Stimulated activated naive B cell treated with anti-CD40 and anti-IgM and Interleukin-4, amounts not matched to agents 10 μg/mL and 1 μg/mL and 100 μg/mL, for 72 hours (primary cell): Measurements from ENCODE around the gene BUD13.
A peak's percentile ranks its signal among the peaks of the same experiment; 100 is the strongest.

ENCODE experiments used
- ATAC-seq, 2 donors: fragments of 150-1000 bp; cut with Tn5 transposase; replicated peaks; 2 replicates each; pipeline ENCODE4 v1.10.0; 2021; ENCODE audit warnings: moderate library complexity in 1 of 2
- DNase-seq: peaks from one replicate; pipeline ENCODE4 v3.0.0; 2021
- H3K27ac Mint-ChIP-seq: one replicate; pipeline ENCODE4 v1.8.0; 2022; ENCODE audit warnings: mild to moderate bottlenecking, mixed read lengths
- H3K27me3 Mint-ChIP-seq, 2 donors: one replicate each; pipeline ENCODE4 v1.8.0; 2022; ENCODE audit warnings: mixed read lengths in 2 of 2
- H3K36me3 Mint-ChIP-seq, 2 donors: one replicate each; pipeline ENCODE4 v1.8.0; 2022; ENCODE audit warnings: mixed read lengths in 2 of 2, mild to moderate bottlenecking in 1 of 2
- H3K4me1 Mint-ChIP-seq, 2 donors: one replicate each; pipeline ENCODE4 v1.8.0; 2022; ENCODE audit warnings: mixed read lengths in 2 of 2, mild to moderate bottlenecking in 1 of 2
- H3K4me3 Mint-ChIP-seq, 2 donors: one replicate each; pipeline ENCODE4 v1.8.0; 2022; ENCODE audit warnings: mild to moderate bottlenecking in 2 of 2, mixed read lengths in 2 of 2, moderate library complexity in 1 of 2
- H3K9me3 Mint-ChIP-seq, 2 donors: one replicate each; pipeline ENCODE4 v1.8.0; 2022; ENCODE audit warnings: mixed read lengths in 2 of 2, mild to moderate bottlenecking in 1 of 2

Gene BUD13, protein sequence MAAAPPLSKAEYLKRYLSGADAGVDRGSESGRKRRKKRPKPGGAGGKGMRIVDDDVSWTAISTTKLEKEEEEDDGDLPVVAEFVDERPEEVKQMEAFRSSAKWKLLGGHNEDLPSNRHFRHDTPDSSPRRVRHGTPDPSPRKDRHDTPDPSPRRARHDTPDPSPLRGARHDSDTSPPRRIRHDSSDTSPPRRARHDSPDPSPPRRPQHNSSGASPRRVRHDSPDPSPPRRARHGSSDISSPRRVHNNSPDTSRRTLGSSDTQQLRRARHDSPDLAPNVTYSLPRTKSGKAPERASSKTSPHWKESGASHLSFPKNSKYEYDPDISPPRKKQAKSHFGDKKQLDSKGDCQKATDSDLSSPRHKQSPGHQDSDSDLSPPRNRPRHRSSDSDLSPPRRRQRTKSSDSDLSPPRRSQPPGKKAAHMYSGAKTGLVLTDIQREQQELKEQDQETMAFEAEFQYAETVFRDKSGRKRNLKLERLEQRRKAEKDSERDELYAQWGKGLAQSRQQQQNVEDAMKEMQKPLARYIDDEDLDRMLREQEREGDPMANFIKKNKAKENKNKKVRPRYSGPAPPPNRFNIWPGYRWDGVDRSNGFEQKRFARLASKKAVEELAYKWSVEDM

DNA sequence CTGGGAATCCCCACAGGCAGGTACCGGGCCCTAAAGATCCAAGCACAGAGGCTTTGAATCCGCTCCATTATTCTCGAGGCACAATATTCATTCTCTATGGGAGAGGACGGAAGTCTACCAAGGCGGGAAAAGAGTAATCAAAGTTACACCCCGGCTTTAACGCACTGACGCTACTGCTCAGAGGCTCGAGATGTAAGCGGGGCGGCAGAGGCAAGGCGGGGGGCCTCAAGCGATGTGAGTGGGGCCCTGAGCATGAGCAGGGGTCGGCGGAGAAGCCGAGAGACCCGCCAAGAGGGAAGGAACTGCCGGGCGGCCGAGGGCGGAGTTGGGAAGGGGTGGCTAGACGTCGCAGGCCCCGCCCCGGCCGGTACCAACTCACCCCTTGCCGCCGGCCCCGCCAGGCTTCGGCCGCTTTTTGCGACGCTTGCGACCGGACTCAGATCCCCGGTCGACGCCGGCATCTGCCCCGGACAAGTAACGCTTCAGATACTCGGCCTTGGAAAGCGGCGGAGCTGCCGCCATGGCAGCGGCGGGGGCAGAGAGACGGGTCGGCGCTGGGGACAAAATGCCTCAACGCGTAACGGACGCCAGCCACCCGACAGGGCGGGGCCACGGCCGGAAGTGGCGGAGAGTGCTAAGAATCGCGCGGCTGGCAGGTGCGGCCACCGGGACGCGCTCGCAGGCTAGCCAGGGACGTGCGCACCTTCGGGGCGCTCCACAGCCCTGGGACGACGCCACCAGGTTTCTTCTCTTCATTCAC, at the start of gene BUD13:
TSS of gene BUD13 (minus strand) at position 545 of the 760 bp plus-strand sequence. CDS start at position 522, 23 bp downstream.
- Mint-ChIP-seq H3K4me1 (peaks cover 29 to 55% of the 10 kb centered on the region in 2 donors), H3K36me3 (peaks cover 27 to 36% of the 10 kb centered on the region in 2 donors)
- DNase-seq = peak; percentile 93

GRCh38 chr11:116822575-116822974, 49.8 kb upstream of the BUD13 start:
- Mint-ChIP-seq H3K4me1 (no peaks in the 10 kb centered on the region), H3K27me3 (no peaks in the 10 kb centered on the region), H3K27ac (no peak overlapping the region), H3K36me3 (no peaks in the 10 kb centered on the region), H3K4me3 (no peak overlapping the region), H3K9me3 (no peaks in the 10 kb centered on the region)
- DNase-seq (no peak), ATAC-seq (no peak)

More for the DNA sequence above, at the start of gene BUD13:
- Mint-ChIP-seq H3K27me3 (no peaks in the 10 kb centered on the region), H3K27ac (peak within 1 kb of the TSS; percentile 100), H3K4me3 (peak within 1 kb of the TSS; percentile 87 to 100), H3K9me3 (no peaks in the 10 kb centered on the region)
- ATAC-seq = peak; percentile 91 to 93

- Mint-ChIP-seq H3K9me3 (no peaks in the 10 kb centered on the region), H3K36me3 (no peaks in the 10 kb centered on the region), H3K27me3 (no peaks in the 10 kb centered on the region), H3K27ac (no peak overlapping the region), H3K4me1 (no peaks in the 10 kb centered on the region), H3K4me3 (no peak overlapping the region)
- ATAC-seq = no peak
- no peak for DNase-seq
Measured at GRCh38 chr11:116821050-116821918, 48.5 kb upstream of the BUD13 start.

GRCh38 chr11:116819049-116819448, 46.3 kb upstream of the BUD13 start:
- Mint-ChIP-seq H3K4me3 (no peak overlapping the region), H3K4me1 (peaks cover 0 to 2% of the 10 kb centered on the region in 2 donors), H3K36me3 (no peaks in the 10 kb centered on the region)

GRCh38 chr11:116814502-116814901, 41.7 kb upstream of the BUD13 start:
- no peak for ATAC-seq

More at GRCh38 chr11:116819049-116819448, 46.3 kb upstream of the BUD13 start:
- Mint-ChIP-seq H3K27ac (no peak overlapping the region), H3K27me3 (peaks cover 0 to 6% of the 10 kb centered on the region in 2 donors), H3K9me3 (no peaks in the 10 kb centered on the region)
- no peak for DNase-seq
- no peak for ATAC-seq

GRCh38 chr11:116813781-116814471, 41.1 kb upstream of the BUD13 start:
- Mint-ChIP-seq H3K4me3 (no peak overlapping the region), H3K4me1 (peaks cover 0 to 2% of the 10 kb centered on the region in 2 donors), H3K9me3 (no peaks in the 10 kb centered on the region), H3K27me3 (peaks cover 6 to 12% of the 10 kb centered on the region in 2 donors), H3K36me3 (no peaks in the 10 kb centered on the region), H3K27ac (no peak overlapping the region)
- ATAC-seq (no peak), DNase-seq (no peak)

More at GRCh38 chr11:116814502-116814901, 41.7 kb upstream of the BUD13 start:
- Mint-ChIP-seq H3K27ac (no peak overlapping the region), H3K4me1 (peaks cover 0 to 2% of the 10 kb centered on the region in 2 donors), H3K9me3 (no peaks in the 10 kb centered on the region), H3K36me3 (no peaks in the 10 kb centered on the region), H3K27me3 (peaks cover 4 to 10% of the 10 kb centered on the region in 2 donors), H3K4me3 (no peak overlapping the region)
- no peak for DNase-seq

DNA sequence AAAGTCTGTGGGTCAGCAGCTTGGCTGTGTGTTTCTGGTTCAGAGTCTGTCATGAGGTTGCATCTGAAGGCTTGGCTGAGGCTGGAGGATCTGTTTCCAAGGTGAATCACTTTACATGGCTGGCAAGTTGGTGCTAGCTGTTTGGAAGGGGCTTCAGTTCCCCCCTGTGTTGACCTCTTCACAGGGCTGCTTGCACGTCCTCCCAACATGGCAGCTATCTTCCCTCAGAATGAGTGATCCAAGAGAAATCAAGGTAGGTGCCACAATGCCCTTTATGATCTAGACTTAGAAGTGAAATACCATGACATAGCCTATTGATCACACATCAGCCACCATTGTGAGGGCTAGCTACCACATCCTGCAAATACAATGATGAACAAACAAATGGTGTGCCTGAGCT, 40.4 kb upstream of the BUD13 start:
- H3K36me3 Mint-ChIP-seq = no peaks in the 10 kb centered on the region
- peaks cover 0 to 2% of the 10 kb centered on the region in 2 donors for H3K4me1 Mint-ChIP-seq
- no peak for ATAC-seq
- no peak for DNase-seq
- H3K4me3 Mint-ChIP-seq = no peak overlapping the region
- H3K9me3 Mint-ChIP-seq = no peaks in the 10 kb centered on the region
- H3K27ac Mint-ChIP-seq = no peak overlapping the region
- H3K27me3 Mint-ChIP-seq = peaks cover 9 to 20% of the 10 kb centered on the region in 2 donors

DNA sequence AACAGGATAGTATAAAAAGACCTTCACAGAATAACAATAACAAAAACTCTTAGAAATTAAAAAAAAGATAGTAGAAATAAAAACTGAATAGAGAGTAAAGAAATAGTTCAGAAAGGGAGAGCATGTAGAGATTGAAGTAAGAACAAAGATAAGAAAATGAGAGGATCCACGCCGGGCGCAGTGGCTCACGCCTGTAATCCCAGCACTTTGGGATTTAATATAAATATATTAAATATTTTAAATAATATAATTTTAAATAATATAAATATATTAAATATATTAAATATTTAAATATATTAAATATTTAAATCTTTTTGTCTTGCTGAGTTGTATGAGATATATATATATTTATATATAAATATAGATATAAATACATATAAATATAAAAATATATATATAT, 39.3 kb upstream of the BUD13 start:
- ATAC-seq (no peak), DNase-seq (no peak)
- H3K4me3 Mint-ChIP-seq = no peak overlapping the region
- H3K36me3 Mint-ChIP-seq = no peaks in the 10 kb centered on the region
- peaks cover 9 to 24% of the 10 kb centered on the region in 2 donors for H3K27me3 Mint-ChIP-seq
- H3K27ac Mint-ChIP-seq = no peak overlapping the region
- peaks cover 0 to 2% of the 10 kb centered on the region in 2 donors for H3K4me1 Mint-ChIP-seq
- H3K9me3 Mint-ChIP-seq = no peaks in the 10 kb centered on the region

DNA sequence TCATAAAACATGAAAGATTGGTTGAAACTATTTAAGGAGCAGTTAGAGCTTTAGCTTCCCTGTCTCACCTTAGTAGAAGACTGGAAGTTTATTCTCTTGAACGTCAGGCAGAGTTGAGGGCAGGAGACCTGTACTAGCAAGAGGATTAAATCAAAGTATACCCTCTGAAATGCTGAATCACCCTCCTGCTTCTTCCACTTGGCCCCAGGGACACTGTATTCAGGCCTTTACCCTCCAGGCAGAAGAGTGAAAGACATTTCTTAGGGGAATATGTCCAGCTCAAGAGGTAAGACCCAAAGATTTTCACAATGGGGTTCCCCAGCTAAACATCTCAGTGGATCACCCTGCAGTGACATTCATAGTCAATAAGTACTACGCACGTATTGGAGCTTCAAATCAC, 38.4 kb upstream of the BUD13 start:
- Mint-ChIP-seq H3K9me3 (no peaks in the 10 kb centered on the region), H3K4me3 (no peak overlapping the region), H3K4me1 (peaks cover 0 to 2% of the 10 kb centered on the region in 2 donors), H3K27me3 (peaks cover 13 to 24% of the 10 kb centered on the region in 2 donors), H3K27ac (no peak overlapping the region), H3K36me3 (no peaks in the 10 kb centered on the region)
- ATAC-seq = no peak
- no peak for DNase-seq

DNA sequence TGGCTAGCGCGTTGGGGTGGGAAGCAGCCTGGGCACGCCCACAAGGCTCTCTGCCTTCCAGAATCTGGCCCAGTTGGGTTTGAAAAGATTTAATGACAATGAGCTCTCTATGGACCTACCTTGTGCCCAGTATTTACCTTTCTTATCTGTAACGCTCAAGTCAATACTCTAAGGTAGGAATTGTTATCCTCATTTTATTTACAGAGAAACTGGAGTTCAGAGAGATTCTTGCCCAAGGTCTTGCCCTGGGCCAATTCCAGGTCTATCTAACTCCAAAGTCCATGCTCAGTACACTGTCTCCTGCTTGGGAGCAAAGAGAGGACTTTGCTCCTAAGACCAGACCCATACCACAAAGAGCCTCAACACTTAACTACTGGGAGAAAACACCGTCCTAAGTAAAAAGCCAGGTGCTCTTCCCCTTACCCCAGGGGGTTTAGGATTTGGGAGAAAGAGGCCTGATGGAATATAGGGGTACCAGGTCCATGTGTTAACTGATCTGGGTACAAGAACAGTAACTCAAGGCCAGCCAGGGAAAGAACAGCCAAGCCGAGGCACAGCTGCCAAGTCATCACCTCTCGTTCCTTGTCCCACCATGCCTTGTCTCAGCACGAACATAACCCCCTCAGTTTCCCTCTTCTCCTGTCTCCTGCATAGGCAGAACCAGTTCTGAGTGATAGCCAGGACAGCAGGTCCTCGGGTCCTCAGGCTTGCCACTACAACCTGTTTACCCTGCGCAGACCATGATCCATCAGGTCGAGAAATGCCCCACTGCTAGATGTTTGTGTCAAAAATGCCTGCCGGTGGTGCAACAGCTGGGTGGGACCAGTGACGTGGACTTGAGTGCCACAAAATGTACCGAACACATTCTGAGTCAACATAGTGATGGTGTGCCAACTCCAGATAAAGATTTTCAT, 35.7 kb upstream of the BUD13 start:
- Mint-ChIP-seq H3K27ac (no peak overlapping the region), H3K27me3 (peaks cover 14 to 24% of the 10 kb centered on the region in 2 donors), H3K9me3 (no peaks in the 10 kb centered on the region), H3K36me3 (no peaks in the 10 kb centered on the region), H3K4me1 (no peaks in the 10 kb centered on the region), H3K4me3 (no peak overlapping the region)
- ATAC-seq (no peak), DNase-seq (no peak)

- H3K4me3 Mint-ChIP-seq = no peak overlapping the region
- DNase-seq (no peak), ATAC-seq (no peak)
- H3K27ac Mint-ChIP-seq = no peak overlapping the region
- H3K9me3 Mint-ChIP-seq = no peaks in the 10 kb centered on the region
- H3K36me3 Mint-ChIP-seq = no peaks in the 10 kb centered on the region
- no peaks in the 10 kb centered on the region for H3K4me1 Mint-ChIP-seq
- peaks cover 19 to 30% of the 10 kb centered on the region in 2 donors for H3K27me3 Mint-ChIP-seq
Measured at GRCh38 chr11:116807601-116808261, 34.9 kb upstream of the BUD13 start.

DNA sequence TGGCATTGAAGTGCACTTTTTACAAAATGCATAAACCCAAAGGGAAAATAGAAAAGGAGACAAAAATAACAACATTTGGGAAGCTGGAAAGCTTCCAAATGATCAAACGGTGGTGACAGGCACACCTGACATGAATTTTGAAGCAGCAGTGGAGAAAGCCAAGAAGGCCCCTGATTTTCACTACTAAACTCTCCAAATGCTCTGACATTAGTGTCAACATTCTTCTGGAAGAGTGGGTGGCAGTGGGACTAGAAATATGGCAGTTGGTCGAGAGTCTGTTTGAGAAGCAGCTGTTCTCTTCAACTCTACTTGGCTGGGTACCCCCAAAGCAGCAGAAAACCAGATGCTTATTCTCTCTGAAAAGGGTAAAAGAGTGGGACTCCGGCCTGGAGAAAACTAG, 31.2 kb upstream of the BUD13 start:
- Mint-ChIP-seq H3K36me3 (no peaks in the 10 kb centered on the region), H3K9me3 (no peaks in the 10 kb centered on the region), H3K27ac (no peak overlapping the region), H3K4me3 (no peak overlapping the region), H3K27me3 (peaks cover 34 to 45% of the 10 kb centered on the region in 2 donors), H3K4me1 (no peaks in the 10 kb centered on the region)
- no peak for ATAC-seq
- DNase-seq = no peak
